Esophagus muscularis mucosa (tissue), 4 donors: ENCODE measurements around the gene TSPAN31. TPM values are rescaled to one million over a fixed set of nuclear protein-coding genes. Genes with fewer than 3 reads are reported as not detected.

Experiments used
- DNase-seq: peaks from one replicate; pipeline ENCODE4 v3.0.0-alpha.2; 2017; ENCODE audit errors: extremely low spot score
- H3K27ac ChIP-seq, 4 donors: fragments of 200-600 bp; sonication (generic); replicated peaks in 1 of 4; 1 replicate in 3 of 4; 2 replicates in 1 of 4; pipeline ENCODE4 v1.5.1; 2016 to 2019; ENCODE audit warnings: mild to moderate bottlenecking in 1 of 4
- H3K27me3 ChIP-seq, 4 donors: fragments of 200-600 bp; sonication (generic); one replicate each; pipeline versions ENCODE4 v1.5.1 to v1.6.0; 2016 to 2019
- H3K36me3 ChIP-seq, 4 donors: fragments of 200-600 bp; sonication (generic); one replicate each; pipeline ENCODE4 v1.5.1; 2016 to 2019
- H3K4me1 ChIP-seq, 4 donors: fragments of 200-600 bp; sonication (generic); one replicate each; pipeline ENCODE4 v1.5.1; 2016 to 2019
- H3K4me3 ChIP-seq, 4 donors: fragments of 200-600 bp; sonication (generic); 1 replicate in 2 of 4; 2 replicates in 2 of 4; pipeline ENCODE4 v1.5.1; 2016 to 2019; ENCODE audit warnings: mild to moderate bottlenecking in 4 of 4, moderate library complexity in 1 of 4
- H3K9me3 ChIP-seq, 4 donors: fragments of 200-600 bp; sonication (generic); 1 replicate in 3 of 4; 2 replicates in 1 of 4; pipeline ENCODE4 v1.5.1; 2016 to 2019
- CTCF ChIP-seq, 3 experiments: fragments of 200-600 bp in 2 of 3; fragments of 450-650 bp in 1 of 3; sonication (generic) in 2 of 3; IDR thresholded peaks; one replicate each; pipeline ENCODE4 v1.5.1; 2017 to 2019; ENCODE audit warnings: antibody characterized with exemption in 3 of 3, mild to moderate bottlenecking in 2 of 3, moderate library complexity in 1 of 3
- EP300 ChIP-seq: sonication (generic); formaldehyde crosslinking; IDR thresholded peaks from one replicate; pipeline ENCODE4 v1.6.1; 2017; ENCODE audit warnings: antibody characterized with exemption
- POLR2A ChIP-seq: fragments of 450-650 bp; IDR thresholded peaks from one replicate; pipeline ENCODE4 v1.6.1; 2017; ENCODE audit warnings: antibody characterized with exemption, moderate library complexity, mild to moderate bottlenecking, low read depth
- POLR2AphosphoS5 ChIP-seq, 2 donors: sonication (generic); formaldehyde crosslinking; IDR thresholded peaks; one replicate each; pipeline ENCODE4 v1.6.1; 2017; ENCODE audit warnings: antibody characterized with exemption in 2 of 2
- WGBS: methylation state at CpG from one replicate; pipeline ENCODE4 v1.1.5; 2018; 5-methylcytosine and 5-hydroxymethylcytosine counted together
- intact Hi-C: fragments of 100-400 bp; cut with DNase I; formaldehyde crosslinking; loops from one replicate; pipeline ENCODE4 v1.15.1; 2023
- total RNA-seq, 4 donors: library from RNA; depleted of rRNA; stranded (reverse); fragments of >200 nt; gene quantifications; one replicate each; pipeline versions ENCODE4 v1.1.0 to v1.2.1, GENCODE V29; 2016

The TSPAN31 gene
- total RNA-seq, 4 donors from 2014 or later, result 34.3 to 45.1 (median 42.1) TPM

GRCh38 chr12:57775563-57776246, 30.9 kb downstream of the TSPAN31 start:
- H3K27ac ChIP-seq, result no peak overlapping the region
- WGBS, result 76% methylated on average over 4 of the region's 4 CpGs
- DNase-seq, result no peak
- peaks cover 13 to 27% (median 21%) of the 10 kb centered on the region in 4 donors for H3K4me1 ChIP-seq
- intact Hi-C loops, result no loop called here
- no peaks in the 10 kb centered on the region for H3K9me3 ChIP-seq
- no peaks in the 10 kb centered on the region for H3K27me3 ChIP-seq
- H3K4me3 ChIP-seq, result no peak overlapping the region
- no peak for TF ChIP-seq POLR2AphosphoS5 (IDR thresholded peaks at IDR 0.05)
- TF ChIP-seq POLR2A, result no peak
- TF ChIP-seq CTCF (IDR thresholded peaks at IDR 0.05), result no peak
- no peak for TF ChIP-seq EP300
- peaks cover 0 to 34% (median 8%) of the 10 kb centered on the region in 4 donors for H3K36me3 ChIP-seq

GRCh38 chr12:57776247-57776587, 31.4 kb downstream of the TSPAN31 start:
- H3K27me3 ChIP-seq, result no peaks in the 10 kb centered on the region
- no peak for TF ChIP-seq POLR2AphosphoS5 (IDR thresholded peaks at IDR 0.05)
- no peak for TF ChIP-seq EP300
- H3K4me1 ChIP-seq, result peaks cover 10 to 22% (median 16%) of the 10 kb centered on the region in 4 donors
- peaks cover 0 to 34% (median 9%) of the 10 kb centered on the region in 4 donors for H3K36me3 ChIP-seq
- no peaks in the 10 kb centered on the region for H3K9me3 ChIP-seq
- H3K27ac ChIP-seq, result no peak overlapping the region
- intact Hi-C loops, result no loop called here
- DNase-seq, result no peak
- 86% methylated on average over 2 of the region's 2 CpGs for WGBS
- H3K4me3 ChIP-seq, result no peak overlapping the region

GRCh38 chr12:57777367-57777766, 32.5 kb downstream of the TSPAN31 start:
- intact Hi-C loops, result no loop called here
- WGBS, result 88% methylated on average over 7 of the region's 7 CpGs
- no peak overlapping the region for H3K4me3 ChIP-seq
- no peaks in the 10 kb centered on the region for H3K9me3 ChIP-seq
- no peak for DNase-seq
- H3K27me3 ChIP-seq, result no peaks in the 10 kb centered on the region
- TF ChIP-seq POLR2A, result no peak
- TF ChIP-seq POLR2AphosphoS5 (IDR thresholded peaks at IDR 0.05), result no peak
- TF ChIP-seq EP300, result no peak
- no peak for TF ChIP-seq CTCF (IDR thresholded peaks at IDR 0.05)
- H3K36me3 ChIP-seq, result peaks cover 0 to 34% (median 9%) of the 10 kb centered on the region in 4 donors
- no peak overlapping the region for H3K27ac ChIP-seq
- peaks cover 10 to 22% (median 17%) of the 10 kb centered on the region in 4 donors for H3K4me1 ChIP-seq

GRCh38 chr12:57777911-57778310, 33.1 kb downstream of the TSPAN31 start:
- Histone ChIP-seq H3K27me3 (no peaks in the 10 kb centered on the region), H3K36me3 (peaks cover 0 to 34% (median 9%) of the 10 kb centered on the region in 4 donors), H3K4me1 (peaks cover 11 to 20% (median 16%) of the 10 kb centered on the region in 4 donors), H3K4me3 (no peak overlapping the region), H3K9me3 (no peaks in the 10 kb centered on the region), H3K27ac (no peak overlapping the region)
- DNase-seq, result no peak
- WGBS, result 86% methylated on average over 7 of the region's 7 CpGs
- TF ChIP-seq POLR2A (no peak), EP300 (no peak), CTCF (IDR thresholded peaks at IDR 0.05) (no peak), POLR2AphosphoS5 (IDR thresholded peaks at IDR 0.05) (no peak)
- intact Hi-C loops, result no loop called here

- DNase-seq, result no peak
- Histone ChIP-seq H3K9me3 (no peaks in the 10 kb centered on the region), H3K4me3 (no peak overlapping the region), H3K4me1 (peaks cover 14 to 25% (median 20%) of the 10 kb centered on the region in 4 donors), H3K27me3 (no peaks in the 10 kb centered on the region), H3K36me3 (peaks cover 0 to 37% (median 14%) of the 10 kb centered on the region in 4 donors), H3K27ac (no peak overlapping the region)
- intact Hi-C loops, result loop anchor here (5.0 kb wide), 1 partner anchor 53 kb away; no protein-coding TSS in a partner anchor
- TF ChIP-seq POLR2A (no peak), POLR2AphosphoS5 (IDR thresholded peaks at IDR 0.05) (no peak), CTCF (IDR thresholded peaks at IDR 0.05) (no peak), EP300 (no peak)
- WGBS, result 20% methylated on average over 1 of the region's 1 CpG
These were observed 34.9 kb downstream of the TSPAN31 start for GRCh38 chr12:57779736-57780135.
